Vagina (tissue), 2 donors: ENCODE measurements around the gene PRM1.

Experiments
- POLR2AphosphoS5 ChIP-seq, 2 donors: sonication (generic); formaldehyde crosslinking; IDR thresholded peaks; one replicate each; pipeline ENCODE4 v1.9.0; 2017; ENCODE audit warnings: antibody characterized with exemption in 2 of 2, mild to moderate bottlenecking in 2 of 2, low read depth in 1 of 2; ENCODE audit not compliant: insufficient read depth in 1 of 2
- TF ChIP-seq, protein P1 (sequence below), 3 experiments: fragments of 450-650 bp in 2 of 3; fragments of 200-600 bp in 1 of 3; sonication (generic) in 1 of 3; IDR thresholded peaks; one replicate each; pipeline ENCODE4 v1.5.1; 2017 to 2019; ENCODE audit warnings: antibody characterized with exemption in 3 of 3, mild to moderate bottlenecking in 2 of 3, moderate library complexity in 2 of 3

DNA sequence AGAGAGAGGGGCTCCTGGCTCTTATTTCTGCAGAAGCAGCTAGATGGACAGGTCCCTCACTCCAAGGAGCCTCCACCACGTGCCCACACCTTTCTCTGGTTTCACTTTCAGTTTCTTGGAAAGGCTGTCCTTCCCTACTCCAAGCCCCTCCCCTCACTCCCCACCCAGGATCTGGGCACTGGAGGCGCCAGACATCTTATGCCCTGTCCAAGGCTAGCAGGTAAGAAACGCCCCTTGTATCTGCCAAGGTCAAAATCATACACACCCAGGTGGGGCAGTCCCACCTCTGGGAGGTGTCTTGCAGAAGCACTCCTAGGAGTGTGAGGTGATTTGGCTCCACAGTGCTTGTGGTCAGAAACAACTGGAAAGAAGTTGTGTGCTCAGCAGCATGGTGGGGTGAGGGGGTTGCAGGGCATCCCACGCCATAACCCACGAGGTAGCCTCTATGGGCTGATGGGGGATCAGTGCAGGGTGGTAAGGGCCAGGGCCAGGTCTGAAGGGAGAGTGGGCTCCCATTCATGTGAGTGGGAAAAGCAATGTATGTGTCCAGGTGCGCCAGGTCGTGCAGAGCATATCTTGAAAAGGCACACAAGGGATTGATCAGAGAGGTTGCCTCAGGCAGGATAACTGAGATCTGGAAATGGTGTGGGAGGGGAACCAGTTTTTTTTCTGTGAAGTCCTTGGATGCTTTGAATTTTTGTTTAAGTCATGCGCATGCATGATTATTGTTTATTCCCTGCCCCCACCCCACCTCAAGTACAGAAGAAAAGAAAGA is 31.8 kb upstream of the PRM1 start:
- no peak for TF ChIP-seq POLR2AphosphoS5 (IDR thresholded peaks at IDR 0.05; ENCODE audit: insufficient read depth in 1 of 2, low read depth in 1 of 2)
- TF ChIP-seq, protein P1, sequence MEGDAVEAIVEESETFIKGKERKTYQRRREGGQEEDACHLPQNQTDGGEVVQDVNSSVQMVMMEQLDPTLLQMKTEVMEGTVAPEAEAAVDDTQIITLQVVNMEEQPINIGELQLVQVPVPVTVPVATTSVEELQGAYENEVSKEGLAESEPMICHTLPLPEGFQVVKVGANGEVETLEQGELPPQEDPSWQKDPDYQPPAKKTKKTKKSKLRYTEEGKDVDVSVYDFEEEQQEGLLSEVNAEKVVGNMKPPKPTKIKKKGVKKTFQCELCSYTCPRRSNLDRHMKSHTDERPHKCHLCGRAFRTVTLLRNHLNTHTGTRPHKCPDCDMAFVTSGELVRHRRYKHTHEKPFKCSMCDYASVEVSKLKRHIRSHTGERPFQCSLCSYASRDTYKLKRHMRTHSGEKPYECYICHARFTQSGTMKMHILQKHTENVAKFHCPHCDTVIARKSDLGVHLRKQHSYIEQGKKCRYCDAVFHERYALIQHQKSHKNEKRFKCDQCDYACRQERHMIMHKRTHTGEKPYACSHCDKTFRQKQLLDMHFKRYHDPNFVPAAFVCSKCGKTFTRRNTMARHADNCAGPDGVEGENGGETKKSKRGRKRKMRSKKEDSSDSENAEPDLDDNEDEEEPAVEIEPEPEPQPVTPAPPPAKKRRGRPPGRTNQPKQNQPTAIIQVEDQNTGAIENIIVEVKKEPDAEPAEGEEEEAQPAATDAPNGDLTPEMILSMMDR (IDR thresholded peaks at IDR 0.05) = no peak
